Stimulated activated CD8-positive, alpha-beta memory T cell treated with anti-CD3 and anti-CD28 coated beads, Interleukin-2, amount 100 ng/mL, for 48 hours (primary cell): Measurements from ENCODE around the gene ARIH1.

Source experiments
- DNase-seq, 2 donors: peaks; one replicate each; pipeline ENCODE4 v3.0.0-alpha.2; 2020; ENCODE audit warnings: low read depth in 2 of 2

The ARIH1 gene

GRCh38 chr15:72538931-72539330 is 64.8 kb downstream of the ARIH1 start:
- DNase-seq, result no peak

DNA sequence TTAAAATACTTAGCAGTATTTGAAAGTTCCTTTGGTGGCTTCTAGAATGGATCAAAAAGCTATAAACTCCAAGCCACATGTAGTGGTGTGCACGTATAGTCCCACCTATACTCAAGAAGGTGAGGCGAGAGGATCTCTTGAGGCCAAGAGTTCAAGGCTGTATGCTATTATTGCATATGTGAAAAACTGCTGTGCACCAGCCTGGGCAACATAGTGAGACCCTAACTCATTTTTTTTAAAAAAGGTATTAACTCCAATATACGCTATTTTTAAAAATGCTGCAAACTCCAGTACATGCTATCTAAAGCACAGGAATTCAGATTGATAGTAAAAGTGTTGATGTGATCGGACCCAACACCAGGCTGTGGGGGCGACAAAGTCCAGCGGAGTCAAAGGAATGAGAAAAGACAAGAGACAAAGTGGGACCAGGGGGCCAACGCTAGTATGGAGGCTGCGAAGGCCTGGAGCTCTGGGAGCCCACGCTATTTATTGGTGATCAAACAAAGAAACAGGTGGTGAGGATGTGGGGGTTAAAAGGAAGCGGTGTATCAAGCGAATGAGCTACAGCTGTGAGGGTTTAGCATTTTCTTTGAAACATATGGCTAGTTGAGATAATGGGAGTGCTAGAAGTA is 66.6 kb downstream of the ARIH1 start:
- DNase-seq, result no peak

- DNase-seq, result no peak
Observed at GRCh38 chr15:72541674-72542073, 67.5 kb downstream of the ARIH1 start.

DNA sequence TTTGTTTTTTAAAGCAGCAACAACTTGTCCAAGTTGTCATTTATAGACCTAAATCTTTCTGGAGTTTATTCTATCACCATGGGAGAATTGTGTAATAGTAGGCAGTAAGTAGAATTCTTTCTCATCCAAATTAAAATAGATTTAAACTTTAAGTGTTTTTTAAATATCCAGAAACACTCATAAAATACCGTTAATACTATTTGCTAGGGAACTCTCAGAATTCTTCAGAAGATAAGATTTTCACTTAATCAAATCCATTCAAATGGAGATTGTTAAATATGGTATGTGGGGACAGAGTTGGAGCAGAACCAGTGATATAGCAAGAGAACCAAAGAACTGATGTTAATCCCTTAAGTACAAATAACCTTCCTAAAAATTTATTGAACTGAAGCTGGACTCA is 71.0 kb downstream of the ARIH1 start:
- DNase-seq, result no peak

DNA sequence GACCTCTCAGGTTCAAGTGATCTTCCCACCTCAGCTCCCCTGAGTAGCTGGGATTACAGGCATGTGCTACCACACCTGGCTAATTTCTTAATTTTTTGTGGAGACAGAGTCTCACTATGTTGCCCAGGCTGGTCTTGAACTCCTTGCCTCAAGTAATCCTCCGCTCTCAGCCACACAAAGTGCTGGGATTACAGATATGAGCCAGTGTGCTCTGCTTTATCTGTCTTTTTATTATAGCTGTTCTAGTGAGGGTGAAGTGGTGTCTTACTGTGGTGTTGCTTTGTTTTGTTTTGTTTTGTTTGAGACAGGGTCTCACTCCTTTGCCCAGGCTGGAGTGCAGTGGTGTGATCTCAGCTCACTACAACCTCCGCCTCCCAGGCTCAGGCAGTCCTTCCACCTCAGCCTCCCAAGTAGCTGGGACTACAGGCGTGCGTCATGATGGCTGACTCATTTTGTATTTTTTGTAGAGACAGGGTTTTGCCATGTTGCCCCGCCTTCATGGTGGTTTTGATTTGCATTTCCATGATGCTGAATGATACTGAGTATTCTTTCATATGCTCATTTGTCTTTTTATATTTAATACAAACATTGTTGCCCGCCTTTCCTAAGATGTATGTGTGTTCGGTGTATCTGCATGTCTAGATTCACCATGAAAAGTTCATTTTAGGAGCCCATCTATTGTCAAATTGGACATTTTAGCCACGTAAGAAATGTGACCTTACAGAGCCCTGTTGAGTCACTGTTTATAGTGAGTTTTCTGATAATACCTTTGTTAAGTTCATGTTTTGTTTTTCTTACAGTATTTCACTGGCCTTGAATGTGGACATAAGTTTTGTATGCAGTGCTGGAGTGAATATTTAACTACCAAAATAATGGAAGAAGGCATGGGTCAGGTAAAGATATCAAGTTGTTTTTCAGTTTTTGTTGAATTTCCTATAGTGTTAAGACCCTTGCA is 80.6 kb downstream of the ARIH1 start:
- DNase-seq, result peak; percentile 3 to 14

- no peak for DNase-seq
Observed at GRCh38 chr15:72559781-72560180, 85.7 kb downstream of the ARIH1 start.

DNA sequence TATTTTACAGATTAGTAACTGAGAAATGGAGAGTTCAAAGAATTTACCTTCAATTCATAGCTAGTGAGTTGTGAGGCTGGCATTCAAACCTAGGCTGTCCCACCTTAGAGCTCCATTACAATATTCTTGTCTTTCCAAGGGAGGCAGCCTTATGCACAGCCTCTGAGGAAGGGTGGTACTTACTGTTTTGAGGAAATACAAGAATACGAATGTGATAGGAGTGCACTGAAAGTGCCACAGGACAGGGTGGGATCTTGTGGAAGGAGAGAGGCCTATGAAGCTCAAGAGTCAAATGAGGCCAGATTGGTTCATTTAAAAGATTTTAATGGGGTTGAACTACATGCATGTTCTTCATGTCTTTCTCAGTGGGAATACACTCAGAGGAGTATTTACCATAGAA is 86.3 kb downstream of the ARIH1 start:
- DNase-seq, result no peak

GRCh38 chr15:72562386-72562785 is 88.3 kb downstream of the ARIH1 start:
- no peak for DNase-seq

GRCh38 chr15:72562878-72563277 is 88.7 kb downstream of the ARIH1 start:
- DNase-seq, result no peak

- no peak for DNase-seq
Observed at GRCh38 chr15:72564091-72564490, 90.0 kb downstream of the ARIH1 start.

- DNase-seq, result no peak
Observed at GRCh38 chr15:72566973-72567372, 92.8 kb downstream of the ARIH1 start.

GRCh38 chr15:72570059-72570458 is 95.9 kb downstream of the ARIH1 start:
- DNase-seq, result no peak

GRCh38 chr15:72579814-72580213 is 105.7 kb downstream of the ARIH1 start:
- DNase-seq, result no peak

DNA sequence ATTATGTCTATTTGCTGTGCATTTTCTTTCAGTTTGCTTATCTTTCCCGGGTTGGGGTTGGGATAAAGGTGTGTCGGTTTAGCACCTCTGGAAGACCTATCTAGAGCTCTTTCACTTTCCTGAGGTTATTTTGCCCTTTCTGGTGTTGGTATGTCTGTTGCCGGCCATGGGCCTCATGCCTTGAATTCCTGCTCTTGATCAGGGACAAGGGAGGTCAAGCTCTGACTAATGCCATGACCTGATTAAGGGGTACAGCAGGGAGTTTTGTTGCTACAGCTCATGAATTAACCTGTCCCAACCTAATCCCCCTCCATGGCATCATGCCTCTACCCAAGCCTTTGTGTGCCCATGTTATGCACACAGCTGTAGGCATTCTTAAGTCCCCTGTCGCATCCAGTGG is 109.9 kb downstream of the ARIH1 start:
- DNase-seq, result no peak

DNA sequence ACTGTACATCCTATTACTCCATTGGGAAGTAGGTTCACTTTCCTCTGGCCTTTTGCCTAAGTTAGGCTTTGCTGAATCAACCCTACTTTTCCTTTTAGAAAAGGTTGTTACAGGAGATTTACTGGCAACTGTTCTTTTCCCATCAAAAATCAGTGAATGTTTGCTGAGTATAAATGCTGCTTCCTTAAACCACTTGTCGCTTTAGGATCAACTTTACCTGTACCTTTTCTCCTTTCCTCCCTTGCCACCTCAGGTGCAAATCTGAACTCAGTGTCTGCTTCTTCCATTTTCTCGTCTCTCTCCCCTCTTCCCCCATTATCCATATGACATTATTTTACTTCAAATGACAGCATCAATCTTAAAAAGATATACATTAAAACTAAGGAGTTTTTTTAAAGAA is 110.9 kb downstream of the ARIH1 start:
- no peak for DNase-seq

DNA sequence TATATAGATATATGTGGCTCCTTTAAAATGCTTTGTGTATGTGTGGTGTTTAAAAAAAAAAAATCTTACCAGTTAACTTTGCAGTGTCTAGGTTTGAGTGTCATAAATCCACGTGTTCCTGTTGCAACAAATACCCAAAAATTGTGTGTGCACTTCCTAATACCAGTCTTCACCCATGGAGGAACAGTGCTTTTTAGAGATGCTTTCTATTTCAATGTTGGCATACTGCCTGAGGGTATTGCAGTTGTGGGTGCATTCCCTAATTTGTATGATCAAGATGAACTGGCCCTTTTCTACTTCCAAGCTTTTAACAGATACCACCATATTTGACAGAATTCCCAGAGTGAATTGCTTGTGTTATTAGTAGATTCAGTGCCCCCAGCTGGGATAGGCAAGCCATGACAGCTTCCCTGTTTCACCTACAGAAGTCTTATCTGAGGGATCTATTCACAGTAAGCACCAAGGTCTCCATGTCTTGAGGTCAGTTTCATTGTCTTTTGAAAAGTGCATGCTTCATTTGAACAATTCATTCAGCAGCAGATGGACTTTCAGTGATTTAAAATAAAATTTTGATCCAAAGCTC is 111.4 kb downstream of the ARIH1 start:
- no peak for DNase-seq

GRCh38 chr15:72588096-72588495 is 114.0 kb downstream of the ARIH1 start:
- no peak for DNase-seq

GRCh38 chr15:72590427-72590826 is 116.3 kb downstream of the ARIH1 start:
- no peak for DNase-seq

- DNase-seq, result no peak
Observed at GRCh38 chr15:72591361-72591760, 117.2 kb downstream of the ARIH1 start.

DNA sequence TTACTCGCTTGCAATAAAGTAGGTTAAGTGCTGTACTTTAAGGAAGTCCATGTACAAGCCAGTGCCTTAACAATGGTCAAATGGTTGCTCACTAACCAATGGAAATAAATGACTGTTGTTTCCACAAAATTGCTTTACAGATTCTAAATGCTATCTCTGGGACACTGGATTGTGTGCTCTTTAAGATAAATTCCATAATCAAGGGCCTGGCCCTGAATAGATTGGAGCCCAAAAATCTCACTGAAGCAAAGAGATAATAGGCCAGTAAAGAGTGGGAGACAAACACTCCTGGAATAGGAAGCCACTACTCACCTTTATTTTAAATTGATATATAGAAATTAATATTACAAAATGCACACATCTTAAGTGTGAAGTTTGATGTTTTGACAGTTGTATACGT is 118.0 kb downstream of the ARIH1 start:
- no peak for DNase-seq

DNA sequence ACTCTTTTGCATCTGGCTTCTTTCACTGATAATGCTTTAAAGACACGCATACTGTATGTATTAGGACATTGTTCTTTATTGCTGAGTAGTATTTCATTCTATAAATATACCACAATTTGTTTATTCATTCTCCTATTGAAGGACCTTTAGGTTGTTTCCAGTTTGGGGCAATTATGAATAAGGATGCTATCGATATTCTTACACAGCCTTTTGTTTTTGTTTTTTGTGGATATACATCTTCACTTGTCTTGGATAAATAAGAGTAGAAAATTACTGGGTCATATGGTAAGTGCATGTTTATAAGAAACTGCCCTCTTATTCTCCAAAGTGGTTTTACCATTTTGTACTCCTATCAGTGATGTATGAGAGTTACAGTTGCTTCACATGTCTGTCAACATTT is 118.5 kb downstream of the ARIH1 start:
- no peak for DNase-seq

- DNase-seq, result no peak
Observed at GRCh38 chr15:72593838-72594237, 119.7 kb downstream of the ARIH1 start.
